Measurements from ENCODE around the gene KLHL12.
A peak's percentile ranks its signal among the peaks of the same experiment; 100 is the strongest.

Gene KLHL12

DNA sequence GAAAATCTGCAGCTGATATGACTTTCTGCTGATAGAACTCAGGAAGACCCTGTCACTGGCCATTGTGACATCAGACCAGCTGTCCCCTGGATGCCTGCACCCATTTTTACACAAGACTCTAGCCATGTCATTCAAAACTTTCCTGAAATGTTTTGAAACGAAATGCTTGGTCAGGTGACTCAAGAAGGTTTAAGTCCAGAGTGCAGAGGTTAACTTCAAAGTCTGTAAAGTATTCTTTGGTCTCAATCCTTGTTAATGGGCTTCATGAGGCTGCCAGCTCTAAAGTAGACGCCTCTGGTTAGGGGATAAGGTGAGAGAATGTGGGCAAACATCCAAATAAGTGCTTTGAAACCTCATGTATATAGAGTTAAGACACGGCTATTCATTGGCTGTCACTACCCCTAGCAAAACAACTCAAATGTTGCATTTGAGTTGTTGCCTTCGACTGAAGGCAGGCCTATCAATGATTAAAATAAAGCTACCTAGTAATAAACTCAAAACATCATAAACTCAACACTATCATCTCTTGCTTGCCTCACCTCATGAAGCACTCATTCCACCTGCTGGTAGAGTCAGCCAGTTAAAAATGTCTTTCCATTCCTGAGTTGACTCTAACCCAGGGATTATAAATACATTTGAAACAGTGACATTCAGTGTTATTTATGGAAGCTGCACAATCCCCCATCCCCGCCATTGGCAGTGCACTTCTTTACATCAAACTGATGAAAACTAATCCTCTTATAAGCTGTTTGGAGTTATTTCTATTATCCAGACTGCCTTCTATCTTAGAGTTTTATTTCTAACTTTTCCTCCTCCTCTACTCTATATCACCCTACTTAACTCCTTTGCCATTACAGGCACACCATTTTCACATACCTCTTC is 64.1 kb downstream of the KLHL12 start:
- H3K4me3 ChIP-seq (ENCODE audit: low read depth, low read length): no peak overlapping the region
- no peak for TF ChIP-seq CTCF (IDR thresholded peaks at IDR 0.05; ENCODE audit: borderline replicate concordance, insufficient read depth, low read depth, low read length)

GRCh38 chr1:202861420-202862132 is 65.5 kb downstream of the KLHL12 start:
- TF ChIP-seq CTCF (IDR thresholded peaks at IDR 0.05; ENCODE audit: borderline replicate concordance, insufficient read depth, low read depth, low read length): no peak

GRCh38 chr1:202860744-202861419 is 66.2 kb downstream of the KLHL12 start:
- peak overlapping the region; percentile 46 for H3K4me3 ChIP-seq (ENCODE audit: low read depth, low read length)
- TF ChIP-seq CTCF (IDR thresholded peaks at IDR 0.05; ENCODE audit: borderline replicate concordance, insufficient read depth, low read depth, low read length): no peak

More at GRCh38 chr1:202861420-202862132, 65.5 kb downstream of the KLHL12 start:
- peak overlapping the region; percentile 46 for H3K4me3 ChIP-seq (ENCODE audit: low read depth, low read length)

DNA sequence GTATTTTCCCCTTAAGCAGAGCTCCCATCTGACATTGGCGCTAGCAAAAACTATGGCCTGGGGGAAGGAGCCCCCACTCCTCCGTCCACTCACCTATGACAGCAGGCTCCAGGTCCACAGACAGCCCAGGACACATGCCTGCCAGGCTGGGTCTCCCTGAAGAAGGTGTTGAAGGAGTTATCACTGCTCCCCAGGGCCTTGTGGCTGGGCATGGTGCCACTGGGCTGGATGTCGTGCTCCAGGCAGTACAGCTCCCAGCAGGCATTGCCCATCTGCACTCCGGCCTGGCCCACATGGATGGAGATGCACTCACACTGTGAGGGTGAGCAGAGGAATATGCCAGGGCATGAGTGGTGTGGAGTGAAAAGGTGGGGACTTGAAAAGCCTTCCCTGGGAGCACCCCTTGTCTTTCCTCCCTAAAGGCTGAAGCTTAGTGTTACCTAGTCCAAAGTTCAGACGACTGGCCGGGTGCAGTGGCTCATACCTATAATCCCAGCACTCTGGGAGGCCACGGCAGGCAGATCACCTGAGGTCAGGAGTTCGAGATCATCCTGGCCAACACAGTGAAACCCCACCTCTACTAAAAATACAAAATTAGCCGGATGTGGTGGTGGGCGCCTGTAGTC is 68.1 kb downstream of the KLHL12 start:
- H3K4me3 ChIP-seq (ENCODE audit: low read depth, low read length): no peak overlapping the region
- TF ChIP-seq CTCF (IDR thresholded peaks at IDR 0.05; ENCODE audit: borderline replicate concordance, insufficient read depth, low read depth, low read length): no peak

DNA sequence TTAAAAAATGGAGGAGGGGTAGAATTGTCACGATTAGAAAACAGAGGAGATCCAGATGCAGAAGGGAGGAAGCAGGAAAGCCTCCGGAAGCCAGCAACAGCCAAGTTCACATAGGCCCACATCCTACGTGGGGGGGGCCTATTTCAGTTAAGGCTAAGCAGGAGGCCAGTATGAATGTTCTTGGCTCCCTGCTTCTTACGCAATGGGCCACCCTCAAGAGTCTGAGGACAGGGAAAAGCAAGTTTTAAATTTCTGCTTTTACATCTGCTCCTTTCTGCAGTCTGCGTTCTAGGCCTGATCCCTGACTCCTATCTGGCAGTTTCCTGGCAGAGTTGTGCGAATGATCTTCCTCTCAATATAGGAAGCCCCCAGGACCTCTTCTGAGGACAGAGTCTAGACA is 68.7 kb downstream of the KLHL12 start:
- no peak overlapping the region for H3K4me3 ChIP-seq (ENCODE audit: low read depth, low read length)
- TF ChIP-seq CTCF (IDR thresholded peaks at IDR 0.05; ENCODE audit: borderline replicate concordance, insufficient read depth, low read depth, low read length): no peak

DNA sequence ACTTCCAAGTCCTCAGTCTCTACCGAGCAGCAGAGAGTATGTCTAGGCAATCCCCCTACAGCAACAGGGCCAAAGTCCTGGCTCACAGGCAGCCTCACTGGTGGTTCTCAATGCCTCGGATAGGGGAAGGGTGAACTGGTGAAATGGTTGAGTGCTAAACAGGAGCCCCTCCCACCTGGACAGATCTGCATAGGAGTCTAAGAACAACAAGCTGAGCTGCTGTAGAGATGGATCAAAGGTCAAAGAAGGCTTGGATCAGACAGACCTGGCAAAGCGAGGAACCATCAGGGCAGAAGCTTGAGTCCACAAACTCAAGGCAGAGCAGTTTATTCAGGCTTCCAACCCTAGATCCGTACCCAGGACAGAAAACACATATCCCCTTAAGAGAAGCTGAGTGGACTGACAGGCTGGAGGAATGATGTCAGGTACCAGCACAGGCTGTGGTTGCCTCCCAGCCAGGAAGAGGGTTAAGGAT is 69.9 kb downstream of the KLHL12 start:
- no peak overlapping the region for H3K4me3 ChIP-seq (ENCODE audit: low read depth, low read length)
- TF ChIP-seq CTCF (IDR thresholded peaks at IDR 0.05; ENCODE audit: borderline replicate concordance, insufficient read depth, low read depth, low read length): no peak
